ENCODE results near the gene CD164. TPM values are rescaled to one million over a fixed set of nuclear protein-coding genes. Genes with fewer than 3 reads are reported as not detected.

CD164 gene
- total RNA-seq, 1 donor from 2014 or later, result 101 TPM

Other genes with a start within 250 kb of the CD164 start
- gene PPIL6, start 58.2 kb upstream of the CD164 start, total RNA-seq, result 0.11 TPM
- 14.2 TPM for gene SMPD2, start 58.3 kb upstream of the CD164 start, total RNA-seq
- 55.6 TPM for gene MICAL1, start 73.3 kb upstream of the CD164 start, total RNA-seq
- gene ZBTB24, start 100.8 kb upstream of the CD164 start, total RNA-seq, result 10.2 TPM

Measured in ascending aorta (tissue), 1 donor.